HEK293 (cell line): ENCODE data around the gene GGPS1.
A peak's percentile ranks its signal among the peaks of the same experiment; 100 is the strongest.

Experiments
- CTCF ChIA-PET: fragments of 350-600 bp; formaldehyde crosslinking; extraction: SDS; loops from one replicate; lab custom pipeline; 2021; ENCODE audit warnings: antibody characterized with exemption; lab: Yijun Ruan, JAX
- POLR2A ChIA-PET: fragments of 300-600 bp; formaldehyde crosslinking; extraction: SDS; loops from one replicate; lab custom pipeline; 2020; ENCODE audit warnings: antibody characterized with exemption, inconsistent platforms; lab: Yijun Ruan, JAX
- H3K27ac ChIP-seq: fragments of 200-500 bp; sonication (Bioruptor generic); 2 replicates; pipeline ENCODE4 v1.5.1; 2014; ENCODE audit warnings: low read depth, low read length, control low read depth, inconsistent platforms; ENCODE audit errors: extremely low read depth
- H3K36me3 ChIP-seq, 2 experiments: fragments of 200-500 bp in 1 of 2; sonication (Bioruptor generic) in 1 of 2; 1 replicate in 1 of 2; 2 replicates in 1 of 2; pipeline ENCODE4 v1.5.1; 2014 to 2017; ENCODE audit warnings: inconsistent platforms in 2 of 2, low read length in 2 of 2; ENCODE audit not compliant: control insufficient read depth in 2 of 2, insufficient read depth in 1 of 2
- H3K4me1 ChIP-seq: fragments of 200-500 bp; sonication (Bioruptor generic); 2 replicates; pipeline ENCODE4 v1.5.1; 2014; ENCODE audit warnings: mild to moderate bottlenecking, low read length, inconsistent platforms; ENCODE audit not compliant: control insufficient read depth, insufficient read depth
- H3K4me3 ChIP-seq: 2 replicates; pipeline ENCODE4 v1.5.1; 2011; ENCODE audit warnings: low read depth, mild to moderate bottlenecking, control low read depth, low read length, moderate library complexity
- H3K9me3 ChIP-seq: fragments of 200-500 bp; sonication (Bioruptor generic); 2 replicates; pipeline ENCODE4 v1.5.1; 2014; ENCODE audit warnings: low read depth, low read length, inconsistent platforms; ENCODE audit not compliant: control insufficient read depth, insufficient read depth
- CTCF ChIP-seq: fragments of 450-650 bp; formaldehyde crosslinking; IDR thresholded peaks from 2 replicates; pipeline ENCODE4 v1.5.1; 2016; ENCODE audit warnings: missing biosample characterization, missing genetic modification characterization
- ELK4 ChIP-seq: IDR thresholded peaks from 2 replicates; pipeline ENCODE4 v1.6.1; 2011; ENCODE audit warnings: mild to moderate bottlenecking, low read depth, low read length, borderline replicate concordance
- GFI1B ChIP-seq: fragments of 450-650 bp; formaldehyde crosslinking; IDR thresholded peaks from 2 replicates; pipeline ENCODE4 v1.5.1; 2016; ENCODE audit warnings: missing biosample characterization, missing genetic modification characterization
- GLIS2 ChIP-seq: fragments of 450-650 bp; formaldehyde crosslinking; IDR thresholded peaks from 2 replicates; pipeline ENCODE4 v1.5.1; 2016; ENCODE audit warnings: missing biosample characterization, missing genetic modification characterization
- IKZF3 ChIP-seq: fragments of 450-650 bp; IDR thresholded peaks from 2 replicates; pipeline ENCODE4 v1.5.0; 2018; ENCODE audit warnings: missing biosample characterization, mild to moderate bottlenecking, missing genetic modification characterization, moderate library complexity
- MZF1 ChIP-seq: fragments of 450-650 bp; formaldehyde crosslinking; IDR thresholded peaks from 2 replicates; pipeline ENCODE4 v1.5.1; 2017; ENCODE audit warnings: missing biosample characterization, missing genetic modification characterization, borderline replicate concordance
- PRDM1 ChIP-seq: fragments of 450-650 bp; formaldehyde crosslinking; IDR thresholded peaks from 2 replicates; pipeline ENCODE4; 2016; ENCODE audit warnings: missing biosample characterization, missing genetic modification characterization
- REST ChIP-seq: fragments of 450-650 bp; formaldehyde crosslinking; IDR thresholded peaks from 2 replicates; pipeline ENCODE4 v1.5.1; 2016; ENCODE audit warnings: missing biosample characterization, missing genetic modification characterization
- WT1 ChIP-seq: fragments of 450-650 bp; formaldehyde crosslinking; IDR thresholded peaks from 2 replicates; pipeline ENCODE4 v1.5.1; 2016; ENCODE audit warnings: missing biosample characterization, missing genetic modification characterization
- ZBTB1 ChIP-seq: fragments of 450-650 bp; formaldehyde crosslinking; IDR thresholded peaks from 2 replicates; pipeline ENCODE4 v1.5.1; 2016; ENCODE audit warnings: missing biosample characterization, missing genetic modification characterization
- ZBTB21 ChIP-seq: fragments of 450-650 bp; formaldehyde crosslinking; IDR thresholded peaks from 2 replicates; pipeline ENCODE4 v1.5.1; 2017; ENCODE audit warnings: missing biosample characterization, missing genetic modification characterization
- ZBTB8A ChIP-seq: fragments of 450-650 bp; formaldehyde crosslinking; IDR thresholded peaks from 2 replicates; pipeline ENCODE4 v1.5.1; 2016; ENCODE audit warnings: missing biosample characterization, missing genetic modification characterization
- ZNF10 ChIP-seq: fragments of 450-650 bp; formaldehyde crosslinking; IDR thresholded peaks from 2 replicates; pipeline ENCODE4 v1.5.1; 2017; ENCODE audit warnings: missing biosample characterization, missing genetic modification characterization
- ZNF223 ChIP-seq: fragments of 450-650 bp; formaldehyde crosslinking; IDR thresholded peaks from 2 replicates; pipeline ENCODE4 v1.5.1; 2016; ENCODE audit warnings: missing biosample characterization, missing genetic modification characterization
- ZNF302 ChIP-seq: fragments of 450-650 bp; formaldehyde crosslinking; IDR thresholded peaks from 2 replicates; pipeline ENCODE4 v1.5.1; 2016; ENCODE audit warnings: missing biosample characterization, missing genetic modification characterization, low read depth
- ZNF391 ChIP-seq: fragments of 450-650 bp; formaldehyde crosslinking; IDR thresholded peaks from 2 replicates; pipeline ENCODE4 v1.5.1; 2016; ENCODE audit warnings: low read depth, missing biosample characterization, missing genetic modification characterization, borderline replicate concordance
- ZNF394 ChIP-seq: fragments of 450-650 bp; formaldehyde crosslinking; IDR thresholded peaks from 2 replicates; pipeline ENCODE4 v1.5.1; 2016; ENCODE audit warnings: missing biosample characterization, missing genetic modification characterization, mild to moderate bottlenecking, moderate library complexity, borderline replicate concordance
- ZNF449 ChIP-seq: fragments of 450-650 bp; formaldehyde crosslinking; IDR thresholded peaks from 2 replicates; pipeline ENCODE4 v1.5.1; 2017; ENCODE audit warnings: missing biosample characterization, mild to moderate bottlenecking, missing genetic modification characterization, moderate library complexity
- ZNF561 ChIP-seq: fragments of 450-650 bp; IDR thresholded peaks from 2 replicates; pipeline ENCODE4 v1.5.1; 2018; ENCODE audit warnings: missing biosample characterization, missing genetic modification characterization, borderline replicate concordance
- ZNF610 ChIP-seq: fragments of 450-650 bp; formaldehyde crosslinking; IDR thresholded peaks from 2 replicates; pipeline ENCODE4 v1.5.1; 2016; ENCODE audit warnings: missing biosample characterization, missing genetic modification characterization, borderline replicate concordance
- ZNF76 ChIP-seq: fragments of 450-650 bp; formaldehyde crosslinking; IDR thresholded peaks from 2 replicates; pipeline ENCODE4; 2016; ENCODE audit warnings: low read depth, missing biosample characterization, missing genetic modification characterization, borderline replicate concordance
- TF ChIP-seq, protein P1 (sequence below): fragments of 450-650 bp; formaldehyde crosslinking; IDR thresholded peaks from 2 replicates; pipeline ENCODE4 v1.5.1; 2016; ENCODE audit warnings: missing biosample characterization, missing genetic modification characterization

GGPS1 gene

DNA sequence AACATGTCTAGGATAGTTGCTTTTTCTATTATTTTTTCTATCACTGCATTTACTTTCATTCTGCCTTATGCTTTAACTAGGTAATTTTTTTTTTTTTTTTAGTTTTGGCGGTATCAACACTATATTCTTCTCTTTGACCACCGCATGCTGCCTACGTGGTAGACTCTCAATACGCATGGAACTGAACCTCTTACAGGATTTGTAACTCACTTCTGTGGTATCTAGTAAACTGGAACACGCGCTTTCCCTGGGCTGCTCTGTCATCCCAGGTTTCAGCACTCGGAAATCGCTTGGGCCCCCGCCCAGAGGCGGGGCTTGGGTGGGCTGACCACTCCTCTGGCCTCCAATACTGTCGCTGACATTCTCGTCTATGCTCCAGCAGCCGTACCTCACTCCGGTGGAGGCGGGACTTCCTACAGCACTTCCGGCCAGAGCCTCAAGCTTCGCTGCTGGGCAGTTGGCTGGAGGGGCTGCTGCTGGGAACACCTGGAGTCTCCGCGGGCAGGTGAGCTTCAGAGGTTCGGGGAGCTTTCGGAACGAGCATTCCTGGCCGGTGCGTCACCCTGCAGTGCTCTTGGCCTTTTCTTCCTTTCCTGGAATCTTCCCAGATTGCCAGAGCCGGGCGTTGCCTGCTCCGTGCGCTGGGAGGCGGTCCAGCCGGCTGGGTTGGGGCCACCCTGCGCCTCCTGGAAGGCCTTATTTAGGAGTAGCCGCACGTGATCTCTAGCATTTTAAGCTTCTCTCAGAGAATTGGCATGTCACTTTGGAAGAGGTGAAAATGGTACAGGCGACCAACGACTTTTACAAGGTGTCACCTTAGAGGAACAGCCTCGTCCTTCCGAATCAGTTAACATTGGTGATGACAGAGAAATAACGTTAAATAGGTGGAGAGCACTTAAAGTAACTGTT is 38.9 kb downstream of the GGPS1 start, which contains the start of gene TBCE:
Gene TBCE (plus strand): TSS at position 428 of the 909 bp plus-strand sequence. CDS start 12,623 bp downstream, outside the sequence.
- Histone ChIP-seq H3K9me3 (no peaks in the 10 kb centered on the region), H3K4me3 (peak within 1 kb of the TSS; percentile 90), H3K27ac (peak within 1 kb of the TSS; percentile 74), H3K36me3 (peaks cover 5 to 9% of the 10 kb centered on the region in 2 experiments; a peak in 2 of 3 replicates), H3K4me1 (0 out of 2 replicates have a peak, but pooled peaks cover 4% of the 10 kb centered on the region)
- ChIA-PET CTCF (interaction anchor here (0.5 to 1.9 kb wide), 5 partner anchors 11 to 581 kb away, joined by 3 to 14 read pairs (median 3); no protein-coding TSS in a partner anchor), POLR2A (interaction anchor here (0.6 to 1.8 kb wide), 19 partner anchors 9 to 214 kb away, joined by 3 to 13 read pairs (median 5); partner anchors contain the start of genes ARID4B, B3GALNT2, GGPS1 and RBM34)
- TF ChIP-seq, protein P1, sequence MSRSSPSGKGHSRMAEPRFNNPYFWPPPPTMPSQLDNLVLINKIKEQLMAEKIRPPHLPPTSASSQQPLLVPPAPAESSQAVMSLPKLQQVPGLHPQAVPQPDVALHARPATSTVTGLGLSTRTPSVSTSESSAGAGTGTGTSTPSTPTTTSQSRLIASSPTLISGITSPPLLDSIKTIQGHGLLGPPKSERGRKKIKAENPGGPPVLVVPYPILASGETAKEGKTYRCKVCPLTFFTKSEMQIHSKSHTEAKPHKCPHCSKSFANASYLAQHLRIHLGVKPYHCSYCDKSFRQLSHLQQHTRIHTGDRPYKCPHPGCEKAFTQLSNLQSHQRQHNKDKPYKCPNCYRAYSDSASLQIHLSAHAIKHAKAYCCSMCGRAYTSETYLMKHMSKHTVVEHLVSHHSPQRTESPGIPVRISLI (tag by site-specific recombination), result peak; percentile 94
- TF ChIP-seq REST (tag by site-specific recombination) (peak; percentile 22; the same call in 1 of the 2 replicates), ZBTB21 (tag by site-specific recombination) (peak; percentile 21), ZNF610 (tag by site-specific recombination) (peak; percentile 81), ZNF394 (tag by site-specific recombination) (peak; percentile 95), ZBTB8A (tag by site-specific recombination) (peak; percentile 79), MZF1 (tag by site-specific recombination) (0 out of 2 replicates have a peak, but pooled peaks have one; percentile 13), ZNF10 (tag by site-specific recombination) (no peak; the same call in 1 of the 2 replicates), ZNF76 (tag by site-specific recombination) (peak; percentile 81; the same call in 1 of the 2 replicates), GLIS2 (tag by site-specific recombination) (peak; percentile 94), CTCF (peak; percentile 56; the same call in 1 of the 2 replicates), IKZF3 (tag by site-specific recombination) (peak; percentile 86), ZNF561 (peak; percentile 87), ZNF449 (tag by site-specific recombination) (peak; percentile 21; the same call in 1 of the 2 replicates), ZNF223 (tag by site-specific recombination) (no peak), GFI1B (tag by site-specific recombination) (no peak; the same call in 1 of the 2 replicates), PRDM1 (tag by site-specific recombination) (peak; percentile 87), ZNF302 (tag by site-specific recombination) (no peak), ELK4 (no peak), ZBTB1 (tag by site-specific recombination) (peak; percentile 18; the same call in 1 of the 2 replicates), WT1 (peak; percentile 87), ZNF391 (peak; percentile 42; the same call in 1 of the 2 replicates)
